DOHH2 (cell line): Measurements from ENCODE around the gene PRDM15.

Source experiments
- CTCF ChIP-seq: fragments of 200-600 bp; sonication (generic); IDR thresholded peaks from one replicate; pipeline ENCODE4 v1.5.1; 2014; ENCODE audit warnings: antibody characterized with exemption, mild to moderate bottlenecking, low read depth, low read length; ENCODE audit not compliant: poor library complexity, severe bottlenecking
- EZH2phosphoT487 ChIP-seq: fragments of 200-600 bp; sonication (generic); IDR thresholded peaks from 2 replicates; pipeline ENCODE4 v1.6.1; 2017; ENCODE audit warnings: borderline replicate concordance, mild to moderate bottlenecking, antibody characterized with exemption, low read length, moderate library complexity, mixed read lengths

GRCh38 chr21:41873426-41873825 lies 5.7 kb downstream of the PRDM15 start:
- TF ChIP-seq EZH2phosphoT487 (no peak), CTCF (no peak)
